GM23338 (cell line): ENCODE measurements around the gene UCN.

Experiments used
- CREB1 ChIP-seq: fragments of 250-450 bp; sonication (Bioruptor Pico); IDR thresholded peaks from 2 replicates; pipeline ENCODE4 v1.5.0; 2020; ENCODE audit warnings: low read depth, mild to moderate bottlenecking, moderate library complexity
- CTCF ChIP-seq, 2 experiments: fragments of 200-600 bp in 1 of 2; sonication (generic) in 1 of 2; conservative IDR thresholded peaks; 2 replicates each; pipeline versions ENCODE4 v1.5.1 to v1.6.1; 2016 to 2017; ENCODE audit warnings: antibody characterized with exemption in 2 of 2, low read depth in 2 of 2, mild to moderate bottlenecking in 2 of 2, moderate library complexity in 1 of 2
- EZH2 ChIP-seq: fragments of 200-600 bp; sonication (generic); IDR thresholded peaks from one replicate; pipeline ENCODE4 v1.8.0; 2017; ENCODE audit warnings: antibody characterized with exemption, mild to moderate bottlenecking, low read depth; ENCODE audit not compliant: unreplicated experiment
- EZH2phosphoT487 ChIP-seq: fragments of 200-600 bp; sonication (generic); IDR thresholded peaks from one replicate; pipeline ENCODE4 v1.8.1; 2018; ENCODE audit warnings: antibody characterized with exemption; ENCODE audit not compliant: unreplicated experiment
- JUNB ChIP-seq: IDR thresholded peaks from one replicate; pipeline ENCODE4 v1.6.1; 2016; ENCODE audit warnings: antibody characterized with exemption; ENCODE audit not compliant: unreplicated experiment
- POLR2AphosphoS5 ChIP-seq: IDR thresholded peaks from 2 replicates; pipeline ENCODE4 v1.6.1; 2016; ENCODE audit warnings: antibody characterized with exemption, low read depth
- REST ChIP-seq: IDR thresholded peaks from one replicate; pipeline ENCODE4 v1.6.1; 2018; ENCODE audit warnings: antibody characterized with exemption; ENCODE audit not compliant: unreplicated experiment
- STAT1 ChIP-seq: IDR thresholded peaks from one replicate; pipeline ENCODE4 v1.6.1; 2016; ENCODE audit warnings: antibody characterized with exemption; ENCODE audit not compliant: unreplicated experiment
- ZNF114 ChIP-seq: fragments of 250-450 bp; sonication (Bioruptor Pico); IDR thresholded peaks from 2 replicates; pipeline ENCODE4 v1.5.0; 2020; ENCODE audit warnings: mild to moderate bottlenecking, moderate library complexity
- ZNF462 ChIP-seq: fragments of 250-450 bp; sonication (Bioruptor Pico); IDR thresholded peaks from 2 replicates; pipeline ENCODE4 v1.5.0; 2020; ENCODE audit warnings: mild to moderate bottlenecking, moderate library complexity

- TF ChIP-seq JUNB (no peak), CTCF (conservative IDR thresholded peaks at IDR 0.05; ENCODE audit: low read depth in 2 of 2) (peak; percentile 25 to 32; a peak in 3 of 4 replicates), ZNF114 (no peak), POLR2AphosphoS5 (no peak), CREB1 (CRISPR knock-in tag) (no peak), EZH2 (peak; percentile 40), REST (no peak), EZH2phosphoT487 (peak; percentile 47), STAT1 (no peak), ZNF462 (no peak)
These were observed 1.5 kb downstream of the UCN start for GRCh38 chr2:27306573-27307286.
